ENCODE data around the gene MYEF2. TPM values are rescaled to one million over a fixed set of nuclear protein-coding genes. Genes with fewer than 3 reads are reported as not detected.
A peak's percentile ranks its signal among the peaks of the same experiment; 100 is the strongest.

MYEF2 gene
- total RNA-seq, 1 experiment from 2014 or later: 24.9 TPM

- DNase-seq (ENCODE audit: extremely low read depth, low read depth): no peak
Observed at GRCh38 chr15:48090115-48090514, 88.0 kb downstream of the MYEF2 start.

- no peak for DNase-seq (ENCODE audit: extremely low read depth, low read depth)
Observed at GRCh38 chr15:48089702-48090101, 88.4 kb downstream of the MYEF2 start.

DNA sequence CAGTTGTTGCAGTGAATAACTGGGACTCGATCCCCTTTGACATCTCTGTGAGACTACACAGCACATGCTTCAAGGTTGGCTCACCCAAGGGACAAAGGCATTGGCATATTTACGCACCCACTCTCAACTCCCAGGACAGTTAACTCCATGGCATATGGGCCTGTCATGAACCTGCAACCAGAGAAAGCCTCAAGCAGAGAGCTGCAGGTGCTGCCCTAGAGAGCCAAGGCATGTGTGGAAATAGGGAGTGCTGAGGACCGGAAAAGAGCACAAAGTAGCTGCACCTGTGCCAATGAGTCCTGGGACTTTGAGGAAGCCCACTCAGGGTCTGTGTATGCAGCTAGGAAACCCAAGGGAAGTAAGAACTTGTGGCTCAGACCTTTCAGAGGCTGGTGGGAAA lies 90.3 kb downstream of the MYEF2 start:
- DNase-seq (ENCODE audit: extremely low read depth, low read depth): no peak

DNA sequence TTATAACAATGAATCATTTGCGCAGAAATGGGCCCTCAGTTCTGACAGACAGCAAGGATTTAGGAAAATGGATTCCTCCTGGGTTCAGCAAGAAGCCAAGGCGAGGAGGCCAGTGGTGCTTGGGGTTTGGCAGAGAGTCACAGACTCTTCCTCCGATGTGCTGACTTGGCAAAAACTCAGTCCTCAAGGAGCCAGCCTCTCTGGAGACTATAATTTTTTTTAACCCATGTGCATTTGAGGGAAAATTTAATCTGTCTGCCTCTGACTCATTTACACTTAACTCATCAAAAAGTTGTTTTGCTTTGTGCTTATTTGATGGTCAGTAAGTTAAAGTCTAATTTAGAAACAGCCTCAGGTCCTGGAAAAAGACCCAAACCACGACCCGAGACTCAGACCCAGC lies 91.5 kb downstream of the MYEF2 start:
- no peak for DNase-seq (ENCODE audit: extremely low read depth, low read depth)

GRCh38 chr15:48086133-48086532 lies 92.0 kb downstream of the MYEF2 start:
- no peak for DNase-seq (ENCODE audit: extremely low read depth, low read depth)

DNA sequence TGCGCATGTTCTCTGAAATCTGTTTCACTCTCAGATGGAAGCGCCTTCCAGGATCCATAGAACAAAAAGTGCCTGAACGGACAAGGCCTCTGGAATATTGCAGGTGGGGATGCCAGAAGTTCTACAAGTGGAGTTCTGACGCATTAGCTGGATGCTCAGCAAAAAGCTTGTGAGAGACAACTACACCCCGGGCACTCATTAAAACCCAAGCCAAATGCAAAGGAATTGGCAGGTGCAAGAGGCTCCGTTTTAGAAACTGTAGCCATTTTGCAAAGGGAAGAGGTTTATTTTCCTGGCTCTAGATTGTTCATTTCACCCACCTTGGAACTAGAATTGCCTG lies 92.5 kb downstream of the MYEF2 start:
- no peak for DNase-seq (ENCODE audit: extremely low read depth, low read depth)

DNA sequence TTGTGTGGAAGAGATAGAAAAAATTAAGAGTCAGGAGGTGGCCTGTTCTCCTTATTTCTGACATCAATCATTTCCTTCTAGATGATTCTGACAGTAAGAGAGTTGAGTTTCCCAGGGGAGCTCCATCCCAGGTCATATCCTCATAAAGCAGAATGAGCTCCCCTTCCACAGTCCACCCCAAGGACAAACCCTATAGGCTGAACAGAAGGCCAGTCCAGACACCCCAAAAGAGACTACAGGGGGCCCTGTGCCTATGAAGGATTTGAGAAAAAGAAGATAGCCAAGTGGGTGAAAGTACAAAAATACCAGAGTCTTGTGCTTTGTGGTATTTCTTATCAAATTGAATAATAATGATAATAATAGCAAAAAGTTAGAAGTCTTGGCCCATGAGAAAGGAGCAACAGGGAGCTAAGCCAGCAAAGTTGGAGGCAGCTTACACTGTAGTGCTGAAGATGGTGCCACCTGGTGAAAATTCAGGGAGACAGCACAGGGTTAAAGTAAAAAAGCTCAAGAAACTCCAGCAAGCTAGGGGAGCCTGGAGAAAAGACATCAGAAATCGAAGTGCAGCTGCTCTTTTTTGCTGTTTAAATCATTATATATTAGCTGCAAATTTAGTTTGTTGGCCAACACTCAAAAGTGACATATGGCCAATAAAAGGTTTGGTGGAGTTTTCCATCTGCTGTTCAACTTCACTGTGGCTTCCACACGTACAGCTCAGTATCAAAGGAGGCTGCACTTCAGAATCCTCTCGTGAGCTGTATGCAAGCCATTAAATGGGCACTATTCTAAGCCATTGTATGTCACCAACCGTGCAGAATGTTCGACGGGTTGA lies 93.1 kb downstream of the MYEF2 start:
- peak; percentile 17 for DNase-seq (ENCODE audit: extremely low read depth, low read depth)

Other genes with a start within 250 kb of the MYEF2 start
- not detected in 2 replicates for gene SLC24A5, start 57.3 kb downstream of the MYEF2 start, total RNA-seq (2014; rRNA removed; shearing (Covaris generic))
- not detected in 2 replicates for gene CTXN2, start 13.4 kb upstream of the MYEF2 start, total RNA-seq (2014; rRNA removed; shearing (Covaris generic))
- gene SLC12A1, start 28.0 kb upstream of the MYEF2 start, total RNA-seq (2014; rRNA removed; shearing (Covaris generic)): not detected in 2 replicates
- gene DUT, start 153.1 kb upstream of the MYEF2 start, total RNA-seq (2014; rRNA removed; shearing (Covaris generic)): 84.9 and 85.9 TPM in 2 replicates

Data from NCI-H460 (cell line).